Measurements from ENCODE around the gene JCAD. TPM values are rescaled to one million over a fixed set of nuclear protein-coding genes. Genes with fewer than 3 reads are reported as not detected.

Gene JCAD
- total and polyA plus RNA-seq, 2 of the 8 experiments (the other 6 are each of a cell fraction or from before 2014, with no cell fraction given): 0.56 to 5.2 TPM

DNA sequence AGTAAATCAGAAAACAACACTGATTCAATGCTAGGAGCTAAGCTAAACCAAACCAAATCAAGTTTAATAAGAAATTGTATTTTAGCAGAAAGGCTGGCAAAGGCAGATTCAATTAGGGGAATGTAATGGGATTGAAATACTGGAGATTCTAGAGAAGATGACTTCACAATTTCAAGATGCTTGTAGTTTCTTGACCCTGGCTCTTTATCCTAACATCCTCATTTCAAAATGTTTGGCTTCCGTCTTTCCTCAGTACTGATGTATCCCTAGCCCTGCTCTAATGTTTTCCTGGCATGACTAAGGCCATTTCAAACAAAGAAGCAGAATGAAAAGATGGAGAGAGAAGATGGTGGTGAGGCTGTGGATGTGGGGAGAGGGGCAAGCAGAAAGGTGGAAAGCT, 2.7 kb upstream of the JCAD start:
- Histone ChIP-seq H2BK12ac (ENCODE audit: low read depth, low read length) (no peak overlapping the region), H3K18ac (ENCODE audit: extremely low read depth, low read length) (no peak overlapping the region), H2BK5ac (ENCODE audit: low read depth, low read length) (no peak overlapping the region), H3K23me2 (ENCODE audit: low read depth, low read length) (peaks cover 15% of the 10 kb centered on the region), H3K4me3 (ENCODE audit: extremely low read depth in 1 of 4, insufficient read depth in 2 of 4, low read depth in 3 of 4, low read length in 4 of 4) (no peak overlapping the region), H3K79me2 (ENCODE audit: control insufficient read depth in 1 of 2, insufficient read depth in 2 of 2, low read length in 2 of 2) (no peaks in the 10 kb centered on the region), H3K4me1 (replicated peaks in 1 of 4; ENCODE audit: control insufficient read depth in 3 of 4, insufficient read depth in 4 of 4, low read length in 3 of 4) (peaks cover 0 to 15% (median 10%) of the 10 kb centered on the region in 4 experiments; a peak in 6 of 7 replicates), H4K5ac (ENCODE audit: insufficient read length, low read depth, low read length) (no peak overlapping the region), H4K20me1 (replicated peaks in 1 of 2; ENCODE audit: control insufficient read depth in 1 of 2, insufficient read depth in 2 of 2, low read length in 2 of 2) (peaks cover 0 to 4% of the 10 kb centered on the region in 2 experiments), H3K4me2 (ENCODE audit: insufficient read depth in 1 of 2, low read depth in 2 of 2, low read length in 2 of 2) (no peak overlapping the region), H2BK120ac (replicated peaks; ENCODE audit: low read depth, low read length) (no peak overlapping the region), H3K79me1 (ENCODE audit: low read depth, low read length) (no peaks in the 10 kb centered on the region), H4K91ac (replicated peaks; ENCODE audit: insufficient read length, low read length) (no peak overlapping the region), H2BK15ac (ENCODE audit: low read length) (no peak overlapping the region), H3K27ac (ENCODE audit: low read depth, low read length) (no peak overlapping the region), H3K23ac (ENCODE audit: insufficient read length) (no peak overlapping the region), H3K56ac (replicated peaks; ENCODE audit: insufficient read length, low read depth, low read length) (no peak overlapping the region), H3K14ac (ENCODE audit: insufficient read length) (no peak overlapping the region), H3K36me3 (ENCODE audit: control insufficient read depth in 2 of 4, insufficient read depth in 4 of 4, low read length in 3 of 4) (0 out of 8 replicates have a peak, but pooled peaks cover 0 to 3% (median 0%) of the 10 kb centered on the region in 4 experiments), H3K9me3 (ENCODE audit: insufficient read depth in 2 of 2, low read depth in 1 of 2, low read length in 1 of 2) (no peaks in the 10 kb centered on the region), H3K27me3 (replicated peaks in 1 of 4; ENCODE audit: control insufficient read depth in 3 of 4, extremely low read depth in 1 of 4, insufficient read depth in 3 of 4, low read length in 3 of 4) (peaks cover 5 to 29% (median 20%) of the 10 kb centered on the region in 4 experiments), H3K9ac (replicated peaks in 1 of 4; ENCODE audit: extremely low read depth in 1 of 4, low read depth in 3 of 4, low read length in 3 of 4) (no peak overlapping the region), H4K8ac (ENCODE audit: extremely low read depth, insufficient read depth, low read length) (no peak overlapping the region), H2BK20ac (ENCODE audit: low read length) (no peak overlapping the region), H2AK5ac (ENCODE audit: low read depth, low read length) (no peak overlapping the region), H3K4ac (replicated peaks; ENCODE audit: insufficient read length, low read depth, low read length) (no peak overlapping the region), H2AFZ (ENCODE audit: low read length) (no peak overlapping the region)
- TF ChIP-seq EP300 (IDR thresholded peaks at IDR 0.05; ENCODE audit: borderline replicate concordance in 1 of 2, low read depth in 2 of 2, low read length in 2 of 2) (no peak), CREB1 (IDR thresholded peaks at IDR 0.05) (no peak), RBBP5 (IDR thresholded peaks at IDR 0.05; ENCODE audit: borderline replicate concordance, low read depth, low read length) (no peak), POLR2A (IDR thresholded peaks at IDR 0.05; ENCODE audit: control extremely low read depth in 1 of 2, low read depth in 2 of 2, low read length in 2 of 2) (no peak), HDAC6 (IDR thresholded peaks at IDR 0.05; ENCODE audit: low read depth, low read length) (no peak), SIN3A (conservative IDR thresholded peaks at IDR 0.05 in 1 of 2, IDR thresholded peaks at IDR 0.05 in 1 of 2; ENCODE audit: low read depth in 1 of 2, low read length in 2 of 2) (no peak), BRCA1 (IDR thresholded peaks at IDR 0.05; ENCODE audit: low read depth, low read length) (no peak), MAFK (IDR thresholded peaks at IDR 0.05; ENCODE audit: low read depth, low read length) (no peak)
- ChIA-PET POLR2A (ENCODE audit: partially characterized antibody) (no interaction called here), CTCF (ENCODE audit: partially characterized antibody) (no interaction called here)
- WGBS, 2 experiments (ENCODE audit: extremely low coverage in 1 of 2, insufficient coverage in 1 of 2, insufficient read length in 1 of 2, insufficient replicate concordance in 2 of 2, low coverage in 1 of 2, low lambda C conversion rate in 2 of 2, missing lambda C conversion rate in 1 of 2): 95% methylated on average over 1 of the region's 1 CpG; no CpG with 5 or more reads in 1 of the 2 experiments
- DNase-seq (ENCODE audit: low read depth in 1 of 2, low spot score in 2 of 2) (no peak), FAIRE-seq (no peak)
